ENCODE data around the gene XPO6.
"Not testable (repeated sequence)": the region's sequence is repeated elsewhere in the genome, so short reads cannot be mapped to it uniquely, and the experiment has no call there.

Gene XPO6

GRCh38 chr16:28117168-28117565 lies 94.6 kb downstream of the XPO6 start:
- FAIRE-seq (no peak), DNase-seq (ENCODE audit: low spot score) (no peak)

GRCh38 chr16:28115866-28116265 lies 95.9 kb downstream of the XPO6 start:
- FAIRE-seq; DNase-seq (ENCODE audit: low spot score): not testable (repeated sequence)

- no peak for DNase-seq (ENCODE audit: low spot score)
- no peak for FAIRE-seq
Measured at GRCh38 chr16:28112908-28113307, 98.9 kb downstream of the XPO6 start.

- FAIRE-seq = no peak
- DNase-seq (ENCODE audit: low spot score) = no peak
Measured at GRCh38 chr16:28110977-28111376, 100.8 kb downstream of the XPO6 start.

GRCh38 chr16:28110479-28110878 lies 101.3 kb downstream of the XPO6 start:
- no peak for DNase-seq (ENCODE audit: low spot score)
- FAIRE-seq = no peak

- no peak for FAIRE-seq
- DNase-seq (ENCODE audit: low spot score) = no peak
Measured at GRCh38 chr16:28110074-28110473, 101.7 kb downstream of the XPO6 start.

GRCh38 chr16:28108590-28109247 lies 103.0 kb downstream of the XPO6 start:
- DNase-seq (ENCODE audit: low spot score) = no peak
- no peak for FAIRE-seq

GRCh38 chr16:28107232-28107631 lies 104.5 kb downstream of the XPO6 start:
- no peak for FAIRE-seq

GRCh38 chr16:28106467-28107215 lies 105.1 kb downstream of the XPO6 start:
- DNase-seq (ENCODE audit: low spot score) (no peak), FAIRE-seq (no peak)

More at GRCh38 chr16:28107232-28107631, 104.5 kb downstream of the XPO6 start:
- DNase-seq (ENCODE audit: low spot score) = no peak

GRCh38 chr16:28105954-28106353 lies 105.8 kb downstream of the XPO6 start:
- FAIRE-seq (no peak), DNase-seq (ENCODE audit: low spot score) (no peak)

- DNase-seq (ENCODE audit: low spot score) (no peak), FAIRE-seq (no peak)
Measured at GRCh38 chr16:28105297-28105696, 106.5 kb downstream of the XPO6 start.

- FAIRE-seq (no peak), DNase-seq (ENCODE audit: low spot score) (no peak)
Measured at GRCh38 chr16:28104404-28104803, 107.4 kb downstream of the XPO6 start.

GRCh38 chr16:28103516-28104170 lies 108.1 kb downstream of the XPO6 start:
- FAIRE-seq (no peak), DNase-seq (ENCODE audit: low spot score) (no peak)

- DNase-seq (ENCODE audit: low spot score) (no peak), FAIRE-seq (no peak)
Measured at GRCh38 chr16:28101533-28101890, 110.3 kb downstream of the XPO6 start.

GRCh38 chr16:28100810-28101532 lies 110.8 kb downstream of the XPO6 start:
- no peak for FAIRE-seq
- DNase-seq (ENCODE audit: low spot score) = no peak

- FAIRE-seq (no peak), DNase-seq (ENCODE audit: low spot score) (no peak)
Measured at GRCh38 chr16:28098959-28099945, 112.5 kb downstream of the XPO6 start.

GRCh38 chr16:28098171-28098958 lies 113.4 kb downstream of the XPO6 start:
- no peak for DNase-seq (ENCODE audit: low spot score)
- FAIRE-seq = no peak

GRCh38 chr16:28096983-28097899 lies 114.5 kb downstream of the XPO6 start:
- FAIRE-seq = no peak
- no peak for DNase-seq (ENCODE audit: low spot score)

GRCh38 chr16:28093385-28093725 lies 118.4 kb downstream of the XPO6 start:
- DNase-seq (ENCODE audit: low spot score) = no peak

More at GRCh38 chr16:28093385-28093725, 118.4 kb downstream of the XPO6 start:
- FAIRE-seq = no peak
